A673 (cell line): Measurements from ENCODE around the gene VWA1.

Source experiments
- EZH2 ChIP-seq: fragments of 200-600 bp; sonication (generic); IDR thresholded peaks from 2 replicates; pipeline ENCODE4 v1.6.1; 2017; ENCODE audit warnings: borderline replicate concordance, low read depth, mild to moderate bottlenecking, mixed read lengths, antibody characterized with exemption, low read length; ENCODE audit not compliant: poor library complexity, severe bottlenecking
- TF ChIP-seq, protein P1 (sequence below): fragments of 300-800, 200-600 bp; sonication (generic); conservative IDR thresholded peaks from 2 replicates; pipeline ENCODE4 v1.5.1; 2017; ENCODE audit warnings: low read depth, mild to moderate bottlenecking, antibody characterized with exemption, low read length, moderate library complexity, mixed read lengths

- TF ChIP-seq, protein P1, sequence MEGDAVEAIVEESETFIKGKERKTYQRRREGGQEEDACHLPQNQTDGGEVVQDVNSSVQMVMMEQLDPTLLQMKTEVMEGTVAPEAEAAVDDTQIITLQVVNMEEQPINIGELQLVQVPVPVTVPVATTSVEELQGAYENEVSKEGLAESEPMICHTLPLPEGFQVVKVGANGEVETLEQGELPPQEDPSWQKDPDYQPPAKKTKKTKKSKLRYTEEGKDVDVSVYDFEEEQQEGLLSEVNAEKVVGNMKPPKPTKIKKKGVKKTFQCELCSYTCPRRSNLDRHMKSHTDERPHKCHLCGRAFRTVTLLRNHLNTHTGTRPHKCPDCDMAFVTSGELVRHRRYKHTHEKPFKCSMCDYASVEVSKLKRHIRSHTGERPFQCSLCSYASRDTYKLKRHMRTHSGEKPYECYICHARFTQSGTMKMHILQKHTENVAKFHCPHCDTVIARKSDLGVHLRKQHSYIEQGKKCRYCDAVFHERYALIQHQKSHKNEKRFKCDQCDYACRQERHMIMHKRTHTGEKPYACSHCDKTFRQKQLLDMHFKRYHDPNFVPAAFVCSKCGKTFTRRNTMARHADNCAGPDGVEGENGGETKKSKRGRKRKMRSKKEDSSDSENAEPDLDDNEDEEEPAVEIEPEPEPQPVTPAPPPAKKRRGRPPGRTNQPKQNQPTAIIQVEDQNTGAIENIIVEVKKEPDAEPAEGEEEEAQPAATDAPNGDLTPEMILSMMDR, result no peak
- no peak for TF ChIP-seq EZH2
These were observed 28.5 kb upstream of the VWA1 start, which contains the start of gene MRPL20 for GRCh38 chr1:1406821-1407635.
